ENCODE data around the gene KLRC1. TPM values are rescaled to one million over a fixed set of nuclear protein-coding genes. Genes with fewer than 3 reads are reported as not detected.

The KLRC1 gene
- total and polyA plus RNA-seq, 2 donors (not counting 3 experiments of a cell fraction or from before 2014, with no cell fraction given), result not detected

- POLR2A ChIA-PET, result no interaction called here
- no peak overlapping the region for H3K27ac ChIP-seq (ENCODE audit: insufficient read depth, low read depth, low read length)
- no peaks in the 10 kb centered on the region for H3K9me3 ChIP-seq (replicated peaks; ENCODE audit: control insufficient read depth, insufficient read depth, low read length)
- no peak overlapping the region for H3K9ac ChIP-seq (replicated peaks; ENCODE audit: extremely low read depth, insufficient read depth, low read length)
- H3K27me3 ChIP-seq (ENCODE audit: control insufficient read depth in 2 of 2, insufficient read depth in 2 of 2, low read length in 2 of 2), result no peaks in the 10 kb centered on the region
- peaks cover 2% of the 10 kb centered on the region for H3K9me1 ChIP-seq (replicated peaks; ENCODE audit: control insufficient read depth, extremely low read depth, insufficient read depth, low read length)
- no peaks in the 10 kb centered on the region for H3K79me2 ChIP-seq (ENCODE audit: control insufficient read depth, insufficient read depth, low read length)
- H2AFZ ChIP-seq (ENCODE audit: low read depth, low read length), result no peak overlapping the region
- TF ChIP-seq, protein P1, sequence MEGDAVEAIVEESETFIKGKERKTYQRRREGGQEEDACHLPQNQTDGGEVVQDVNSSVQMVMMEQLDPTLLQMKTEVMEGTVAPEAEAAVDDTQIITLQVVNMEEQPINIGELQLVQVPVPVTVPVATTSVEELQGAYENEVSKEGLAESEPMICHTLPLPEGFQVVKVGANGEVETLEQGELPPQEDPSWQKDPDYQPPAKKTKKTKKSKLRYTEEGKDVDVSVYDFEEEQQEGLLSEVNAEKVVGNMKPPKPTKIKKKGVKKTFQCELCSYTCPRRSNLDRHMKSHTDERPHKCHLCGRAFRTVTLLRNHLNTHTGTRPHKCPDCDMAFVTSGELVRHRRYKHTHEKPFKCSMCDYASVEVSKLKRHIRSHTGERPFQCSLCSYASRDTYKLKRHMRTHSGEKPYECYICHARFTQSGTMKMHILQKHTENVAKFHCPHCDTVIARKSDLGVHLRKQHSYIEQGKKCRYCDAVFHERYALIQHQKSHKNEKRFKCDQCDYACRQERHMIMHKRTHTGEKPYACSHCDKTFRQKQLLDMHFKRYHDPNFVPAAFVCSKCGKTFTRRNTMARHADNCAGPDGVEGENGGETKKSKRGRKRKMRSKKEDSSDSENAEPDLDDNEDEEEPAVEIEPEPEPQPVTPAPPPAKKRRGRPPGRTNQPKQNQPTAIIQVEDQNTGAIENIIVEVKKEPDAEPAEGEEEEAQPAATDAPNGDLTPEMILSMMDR (IDR thresholded peaks at IDR 0.05; ENCODE audit: extremely low read depth in 1 of 2, insufficient read depth in 1 of 2, low read depth in 1 of 2, low read length in 2 of 2), result no peak
- no peak for TF ChIP-seq POLR2A (IDR thresholded peaks at IDR 0.05; ENCODE audit: low read depth, low read length)
- no peak for TF ChIP-seq EZH2 (IDR thresholded peaks at IDR 0.05; ENCODE audit: borderline replicate concordance, low read depth, low read length, severe bottlenecking)
- no peak for TF ChIP-seq FOS (IDR thresholded peaks at IDR 0.05; ENCODE audit: borderline replicate concordance, insufficient read depth, low read length)
- TF ChIP-seq JUN (IDR thresholded peaks at IDR 0.05; ENCODE audit: borderline replicate concordance, insufficient read depth, insufficient read length, low read depth), result no peak
- TF ChIP-seq POLR2AphosphoS5 (IDR thresholded peaks at IDR 0.05; ENCODE audit: insufficient read depth, low read depth, low read length), result no peak
- TF ChIP-seq MYC (IDR thresholded peaks at IDR 0.05; ENCODE audit: low read depth, low read length), result no peak
- no peak for TF ChIP-seq MAX (IDR thresholded peaks at IDR 0.05; ENCODE audit: insufficient read depth, insufficient read length)
- no peak for TF ChIP-seq GATA2 (IDR thresholded peaks at IDR 0.05; ENCODE audit: insufficient read depth, insufficient read length, low read depth, low read length)
- no peak overlapping the region for H3K4me3 ChIP-seq (replicated peaks in 1 of 3; ENCODE audit: insufficient read depth in 1 of 3, low read depth in 1 of 3, low read length in 3 of 3)
- H4K20me1 ChIP-seq (replicated peaks; ENCODE audit: control insufficient read depth, extremely low read depth, insufficient read depth, low read length), result no peaks in the 10 kb centered on the region
- intact Hi-C loops (cut with micrococcal nuclease), result loop anchor here (1.0 kb wide), 1 partner anchor 170 kb away; no protein-coding TSS in a partner anchor
- H3K4me1 ChIP-seq (ENCODE audit: control insufficient read depth, extremely low read depth, insufficient read depth, low read length), result no peaks in the 10 kb centered on the region
- dilution Hi-C loops (cut with MboI; ENCODE audit: extremely low pct_ligation_motif_present, low sequenced_read_pairs), result no loop called here
- DNase-seq (ENCODE audit: low read depth, low spot score) (peak; percentile 4), FAIRE-seq (no peak)
- H3K36me3 ChIP-seq (ENCODE audit: control insufficient read depth in 2 of 2, extremely low read depth in 1 of 2, insufficient read depth in 2 of 2, low read length in 2 of 2), result no peaks in the 10 kb centered on the region
- CTCF ChIA-PET, result interaction anchor here (1.1 kb wide), 1 partner anchor 169 kb away, joined by 3 read pairs; no protein-coding TSS in a partner anchor
- BruUV-seq (replicated peaks), result no TSS peak
- H3K4me2 ChIP-seq (ENCODE audit: insufficient read depth, low read length), result no peak overlapping the region
These were observed 47.9 kb upstream of the KLRC1 start for GRCh38 chr12:10501030-10501429.

Measured in endothelial cell of umbilical vein (primary cell).